HepG2 (cell line): ENCODE data around the gene GMCL2. TPM values are rescaled to one million over a fixed set of nuclear protein-coding genes. Genes with fewer than 3 reads are reported as not detected.

Experiments
- BORCS8-MEF2B ChIP-seq: sonication (generic); formaldehyde crosslinking; IDR thresholded peaks from 2 replicates; pipeline ENCODE4 v1.8.0; 2022; ENCODE audit warnings: mild to moderate bottlenecking, missing genetic modification reagents
- HNRNPL ChIP-seq: fragments of 200-400 bp; formaldehyde crosslinking; IDR thresholded peaks from 2 replicates; pipeline ENCODE4 v1.6.1; 2017; ENCODE audit warnings: mild to moderate bottlenecking, low read depth, low read length
- HOXA5 ChIP-seq: sonication (generic); formaldehyde crosslinking; IDR thresholded peaks from 2 replicates; pipeline ENCODE4 v1.4.0; 2020; ENCODE audit warnings: missing genetic modification reagents
- JUN ChIP-seq: sonication (generic); formaldehyde crosslinking; IDR thresholded peaks from 2 replicates; pipeline ENCODE4 v1.4.0; 2020; ENCODE audit warnings: mild to moderate bottlenecking, missing genetic modification reagents
- KDM2A ChIP-seq: sonication (generic); formaldehyde crosslinking; IDR thresholded peaks from 2 replicates; pipeline ENCODE4 v1.4.0; 2020; ENCODE audit warnings: low read depth, missing genetic modification reagents, borderline replicate concordance
- MAZ ChIP-seq, 2 experiments: sonication (generic) in 1 of 2; formaldehyde crosslinking in 1 of 2; IDR thresholded peaks; 2 replicates each; pipeline versions ENCODE4 v1.5.0 to v1.6.1; 2012 to 2020; ENCODE audit warnings: low read depth in 2 of 2, mild to moderate bottlenecking in 2 of 2, borderline replicate concordance in 1 of 2, improper control_type of control experiment in 1 of 2, low read length in 1 of 2, missing genetic modification reagents in 1 of 2, moderate library complexity in 1 of 2
- MEIS1 ChIP-seq: sonication (generic); formaldehyde crosslinking; IDR thresholded peaks from 2 replicates; pipeline ENCODE4 v1.9.0; 2021; ENCODE audit warnings: mild to moderate bottlenecking, missing genetic modification reagents, moderate library complexity, borderline replicate concordance
- MTA1 ChIP-seq: sonication (generic); formaldehyde crosslinking; IDR thresholded peaks from 2 replicates; pipeline ENCODE4 v1.4.0; 2020; ENCODE audit warnings: missing genetic modification reagents, mild to moderate bottlenecking, borderline replicate concordance
- NFYC ChIP-seq: IDR thresholded peaks from 2 replicates; pipeline ENCODE4 v1.6.1; 2016; ENCODE audit warnings: missing genetic modification reagents, missing compliant biosample characterization
- NR1H2 ChIP-seq: sonication (generic); formaldehyde crosslinking; IDR thresholded peaks from 2 replicates; pipeline ENCODE4 v1.8.1; 2022; ENCODE audit warnings: low read depth, missing genetic modification reagents, borderline replicate concordance
- NR2F2 ChIP-seq: IDR thresholded peaks from 2 replicates; pipeline ENCODE4 v1.6.1; 2012; ENCODE audit warnings: low read depth, inconsistent platforms, borderline replicate concordance
- NR3C1 ChIP-seq: sonication (generic); formaldehyde crosslinking; IDR thresholded peaks from 2 replicates; pipeline ENCODE4 v1.4.0; 2020; ENCODE audit warnings: missing genetic modification reagents
- RBM22 ChIP-seq: fragments of 200-400 bp; formaldehyde crosslinking; optimal IDR thresholded peaks from 2 replicates; pipeline ENCODE3; 2017; ENCODE audit warnings: mild to moderate bottlenecking, low read length, moderate library complexity
- SPEN ChIP-seq: sonication (generic); formaldehyde crosslinking; IDR thresholded peaks from 2 replicates; pipeline ENCODE4 v1.5.1; 2020; ENCODE audit warnings: low read depth, mild to moderate bottlenecking, missing genetic modification reagents
- YEATS4 ChIP-seq: sonication (generic); formaldehyde crosslinking; IDR thresholded peaks from 2 replicates; pipeline ENCODE4 v1.4.0; 2020; ENCODE audit warnings: missing genetic modification reagents, borderline replicate concordance
- ZNF3 ChIP-seq: IDR thresholded peaks from 2 replicates; pipeline ENCODE4 v1.7.0; 2017; ENCODE audit warnings: inconsistent platforms
- ZNF34 ChIP-seq: sonication (generic); formaldehyde crosslinking; IDR thresholded peaks from 2 replicates; pipeline ENCODE4 v1.4.0; 2020; ENCODE audit warnings: mild to moderate bottlenecking, missing genetic modification reagents, borderline replicate concordance
- ZNF501 ChIP-seq: sonication (generic); formaldehyde crosslinking; IDR thresholded peaks from 2 replicates; pipeline ENCODE4 v1.5.1; 2020; ENCODE audit warnings: mild to moderate bottlenecking, moderate library complexity, missing genetic modification reagents
- ZNF510 ChIP-seq: sonication (generic); formaldehyde crosslinking; IDR thresholded peaks from 2 replicates; pipeline ENCODE4 v1.4.0; 2020; ENCODE audit warnings: low read depth, mild to moderate bottlenecking, missing genetic modification reagents
- ZNF530 ChIP-seq: sonication (generic); formaldehyde crosslinking; IDR thresholded peaks from 2 replicates; pipeline ENCODE4 v1.5.0; 2020; ENCODE audit warnings: low read depth, mild to moderate bottlenecking, missing genetic modification reagents
- ZNF616 ChIP-seq: sonication (generic); formaldehyde crosslinking; IDR thresholded peaks from 2 replicates; pipeline ENCODE4 v1.5.0; 2020; ENCODE audit warnings: low read depth, mild to moderate bottlenecking, missing genetic modification reagents
- ZNF652 ChIP-seq: IDR thresholded peaks from 2 replicates; pipeline ENCODE4 v1.6.1; 2016; ENCODE audit warnings: low read depth, borderline replicate concordance
- ZNF672 ChIP-seq: sonication (generic); formaldehyde crosslinking; IDR thresholded peaks from 2 replicates; pipeline ENCODE4 v1.8.1; 2022; ENCODE audit warnings: missing genetic modification reagents
- ZNF776 ChIP-seq: sonication (generic); formaldehyde crosslinking; IDR thresholded peaks from 2 replicates; pipeline ENCODE4 v1.4.0; 2020; ENCODE audit warnings: mild to moderate bottlenecking, missing genetic modification reagents
- polyA plus RNA-seq, 8 experiments: library from polyadenylated mRNA; depleted of rRNA in 3 of 8; stranded (reverse) in 7 of 8; unstranded in 1 of 8; fragments of >200 nt; fragmentation: Illumina TruSeq in 4 of 8; extraction: Trizol in 4 of 8; gene quantifications; 2 replicates each; pipeline versions ENCODE4 v1.2.1 to v1.2.3, GENCODE V29; 2011 to 2016; ENCODE audit warnings: low read depth in 4 of 8, missing spikeins in 1 of 8, mixed read lengths in 1 of 8; ENCODE audit not compliant: insufficient read depth in 1 of 8
- total RNA-seq, 5 experiments: library from RNA; depleted of rRNA; stranded (reverse); fragments of >200 nt; fragmentation: Illumina TruSeq; extraction: Trizol; gene quantifications; 2 replicates each; pipeline ENCODE4 v1.2.3, GENCODE V29; 2016; ENCODE audit warnings: low read depth in 1 of 5
- TF ChIP-seq, protein P1 (sequence below): sonication (generic); formaldehyde crosslinking; IDR thresholded peaks from 2 replicates; pipeline ENCODE4 v1.9.0; 2021; ENCODE audit warnings: missing genetic modification reagents, mild to moderate bottlenecking, borderline replicate concordance
- TF ChIP-seq, protein P2 (sequence below): sonication (generic); formaldehyde crosslinking; IDR thresholded peaks from 2 replicates; pipeline ENCODE4 v1.4.0; 2020; ENCODE audit warnings: missing genetic modification reagents, low read depth, mild to moderate bottlenecking, borderline replicate concordance
- TF ChIP-seq, protein P3 (sequence below): sonication (generic); formaldehyde crosslinking; conservative IDR thresholded peaks from 2 replicates; pipeline ENCODE4 v1.4.0; 2020; ENCODE audit warnings: missing genetic modification reagents

Gene GMCL2
- total and polyA plus RNA-seq, 2 of the 13 experiments (the other 11 are each of a cell fraction or from before 2014, with no cell fraction given): 0.03 TPM; not detected in 1

DNA sequence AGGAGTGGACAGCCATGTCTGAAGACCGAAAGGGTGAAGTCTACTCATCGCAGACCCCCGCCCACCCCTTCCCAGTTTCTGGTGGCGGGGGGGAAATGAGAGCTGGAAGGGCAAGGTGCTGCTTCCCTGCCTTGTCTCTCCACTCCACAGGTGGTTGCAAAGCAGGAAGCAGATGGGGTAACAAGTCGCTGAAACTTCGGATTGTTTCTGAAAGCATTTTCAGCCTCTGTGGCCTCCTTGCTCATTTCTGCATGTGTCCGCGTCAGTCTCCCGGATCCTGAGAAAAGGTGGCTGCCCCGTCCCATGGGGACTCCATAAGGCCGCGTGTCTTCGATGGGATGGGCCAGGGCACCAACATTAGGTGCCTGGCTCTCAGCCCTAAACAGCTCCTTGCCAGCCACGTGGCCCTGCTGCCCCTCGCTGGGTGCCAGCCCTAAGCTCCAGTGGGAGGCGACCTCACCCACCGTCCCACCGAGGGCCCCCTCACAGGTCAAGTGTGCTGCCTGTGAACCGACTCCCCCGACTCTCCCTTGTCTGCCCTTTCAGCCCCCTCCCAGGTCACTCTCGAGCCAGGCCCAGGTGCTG is 44.5 kb upstream of the GMCL2 start (continued):
- TF ChIP-seq RBM22 (peak; percentile 55), MTA1 (CRISPR knock-in tag) (peak; percentile 55; the same call in 1 of the 2 replicates), JUN (peak; percentile 13; the same call in 1 of the 2 replicates), BORCS8-MEF2B (CRISPR knock-in tag) (no peak), KDM2A (CRISPR knock-in tag) (0 out of 2 replicates have a peak, but pooled peaks have one; percentile 9), MAZ (IDR thresholded peaks at IDR 0.05; ENCODE audit: borderline replicate concordance, low read depth, low read length) (no peak), MAZ (CRISPR knock-in tag; IDR thresholded peaks at IDR 0.05; ENCODE audit: low read depth) (0 out of 2 replicates have a peak, but pooled peaks have one; percentile 21), ZNF672 (CRISPR knock-in tag) (no peak), ZNF616 (CRISPR knock-in tag) (no peak), ZNF501 (CRISPR knock-in tag) (no peak), NR1H2 (CRISPR knock-in tag) (no peak), ZNF510 (CRISPR knock-in tag) (0 out of 2 replicates have a peak, but pooled peaks have one; percentile 16), HNRNPL (peak; percentile 52; the same call in 1 of the 2 replicates), NR2F2 (no peak), ZNF34 (CRISPR knock-in tag) (no peak), NR3C1 (CRISPR knock-in tag) (no peak), MEIS1 (CRISPR knock-in tag) (no peak; the same call in 1 of the 2 replicates), ZNF530 (CRISPR knock-in tag) (no peak), ZNF776 (CRISPR knock-in tag) (0 out of 2 replicates have a peak, but pooled peaks have one; percentile 2), NFYC (CRISPR knock-in tag) (no peak), ZNF3 (CRISPR knock-in tag) (no peak), HOXA5 (CRISPR knock-in tag) (0 out of 2 replicates have a peak, but pooled peaks have one; percentile 34), YEATS4 (CRISPR knock-in tag) (no peak; the same call in none of the 2 replicates), SPEN (CRISPR knock-in tag) (no peak), ZNF652 (CRISPR knock-in tag) (no peak)
- TF ChIP-seq, protein P1, sequence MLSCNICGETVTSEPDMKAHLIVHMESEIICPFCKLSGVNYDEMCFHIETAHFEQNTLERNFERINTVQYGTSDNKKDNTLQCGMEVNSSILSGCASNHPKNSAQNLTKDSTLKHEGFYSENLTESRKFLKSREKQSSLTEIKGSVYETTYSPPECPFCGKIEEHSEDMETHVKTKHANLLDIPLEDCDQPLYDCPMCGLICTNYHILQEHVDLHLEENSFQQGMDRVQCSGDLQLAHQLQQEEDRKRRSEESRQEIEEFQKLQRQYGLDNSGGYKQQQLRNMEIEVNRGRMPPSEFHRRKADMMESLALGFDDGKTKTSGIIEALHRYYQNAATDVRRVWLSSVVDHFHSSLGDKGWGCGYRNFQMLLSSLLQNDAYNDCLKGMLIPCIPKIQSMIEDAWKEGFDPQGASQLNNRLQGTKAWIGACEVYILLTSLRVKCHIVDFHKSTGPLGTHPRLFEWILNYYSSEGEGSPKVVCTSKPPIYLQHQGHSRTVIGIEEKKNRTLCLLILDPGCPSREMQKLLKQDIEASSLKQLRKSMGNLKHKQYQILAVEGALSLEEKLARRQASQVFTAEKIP: no peak
- TF ChIP-seq, protein P2, sequence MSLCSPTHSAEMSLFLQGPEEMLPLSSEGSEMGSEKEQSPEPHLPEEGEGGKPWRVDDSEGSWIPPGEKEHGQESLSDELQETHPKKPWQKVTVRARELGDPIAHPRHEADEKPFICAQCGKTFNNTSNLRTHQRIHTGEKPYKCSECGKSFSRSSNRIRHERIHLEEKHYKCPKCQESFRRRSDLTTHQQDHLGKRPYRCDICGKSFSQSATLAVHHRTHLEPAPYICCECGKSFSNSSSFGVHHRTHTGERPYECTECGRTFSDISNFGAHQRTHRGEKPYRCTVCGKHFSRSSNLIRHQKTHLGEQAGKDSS (CRISPR knock-in tag): 0 out of 2 replicates have a peak, but pooled peaks have one; percentile 10
- TF ChIP-seq, protein P3, sequence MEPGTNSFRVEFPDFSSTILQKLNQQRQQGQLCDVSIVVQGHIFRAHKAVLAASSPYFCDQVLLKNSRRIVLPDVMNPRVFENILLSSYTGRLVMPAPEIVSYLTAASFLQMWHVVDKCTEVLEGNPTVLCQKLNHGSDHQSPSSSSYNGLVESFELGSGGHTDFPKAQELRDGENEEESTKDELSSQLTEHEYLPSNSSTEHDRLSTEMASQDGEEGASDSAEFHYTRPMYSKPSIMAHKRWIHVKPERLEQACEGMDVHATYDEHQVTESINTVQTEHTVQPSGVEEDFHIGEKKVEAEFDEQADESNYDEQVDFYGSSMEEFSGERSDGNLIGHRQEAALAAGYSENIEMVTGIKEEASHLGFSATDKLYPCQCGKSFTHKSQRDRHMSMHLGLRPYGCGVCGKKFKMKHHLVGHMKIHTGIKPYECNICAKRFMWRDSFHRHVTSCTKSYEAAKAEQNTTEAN (CRISPR knock-in tag): 0 out of 2 replicates have a peak, but pooled peaks have one; percentile 1
